Measurements from ENCODE around the gene RPLP2. TPM values are rescaled to one million over a fixed set of nuclear protein-coding genes. Genes with fewer than 3 reads are reported as not detected.

RPLP2 gene
- polyA plus RNA-seq, 1 of the 3 experiments (the other 2 are of a cell fraction): 799 TPM

GRCh38 chr11:858053-858761 lies 48.4 kb downstream of the RPLP2 start:
- Histone ChIP-seq H3K4me3 (ENCODE audit: low read depth in 2 of 2, low read length in 1 of 2) (0 out of 4 replicates have a peak overlapping the region, but pooled peaks of 1 of the 2 experiments have one; percentile 49), H3K27ac (ENCODE audit: low read depth in 2 of 2, low read length in 1 of 2) (no peak overlapping the region; a peak in 1 of 4 replicates), H3K9ac (no peak overlapping the region), H4K20me1 (ENCODE audit: insufficient read depth) (peaks cover 68% of the 10 kb centered on the region), H3F3A (replicated peaks; ENCODE audit: insufficient read depth) (no peaks in the 10 kb centered on the region), H3K9me2 (no peaks in the 10 kb centered on the region), H3K9me3 (no peaks in the 10 kb centered on the region), H3K4me1 (ENCODE audit: control insufficient read depth in 1 of 2, insufficient read depth in 2 of 2, low read depth in 1 of 2, low read length in 1 of 2) (peaks cover 10 to 81% of the 10 kb centered on the region in 2 experiments; a peak in 2 of 4 replicates), H3K4me2 (no peak overlapping the region), H3K79me2 (ENCODE audit: insufficient read depth) (peaks cover 10% of the 10 kb centered on the region; the same call in 1 of the 2 replicates), H3K27me3 (ENCODE audit: insufficient read depth) (no peaks in the 10 kb centered on the region), H2AFZ (ENCODE audit: low read depth) (no peak overlapping the region), H3K36me3 (replicated peaks in 1 of 2; ENCODE audit: control insufficient read depth in 1 of 2, insufficient read depth in 2 of 2, low read length in 1 of 2) (peaks cover 0 to 3% of the 10 kb centered on the region in 2 experiments)
- WGBS (ENCODE audit: low lambda C conversion rate): 90% methylated on average over 20 of the region's 27 CpGs
- ChIA-PET POLR2A (interaction anchor here (1.2 to 2.5 kb wide), 3 partner anchors 36 to 196 kb away, joined by 3 to 8 read pairs (median 5); partner anchors contain the start of gene PNPLA2), CTCF (interaction anchor here (0.7 to 3.5 kb wide), 4 partner anchors 10 to 67 kb away, joined by 3 to 24 read pairs (median 3); no protein-coding TSS in a partner anchor)
- TF ChIP-seq CTCF (IDR thresholded peaks at IDR 0.05) (no peak), REST (IDR thresholded peaks at IDR 0.05; ENCODE audit: low read depth, low read length) (peak; percentile 58; the same call in 1 of the 2 replicates), FOSL2 (IDR thresholded peaks at IDR 0.05; ENCODE audit: borderline replicate concordance, low read depth) (no peak)
- DNase-seq: no peak

GRCh38 chr11:858762-859339 lies 49.1 kb downstream of the RPLP2 start:
- H3K9me2 ChIP-seq: no peaks in the 10 kb centered on the region
- no peak overlapping the region for H2AFZ ChIP-seq (ENCODE audit: low read depth)
- H3K9ac ChIP-seq: no peak overlapping the region
- peaks cover 61% of the 10 kb centered on the region for H4K20me1 ChIP-seq (ENCODE audit: insufficient read depth)
- no peak overlapping the region; a peak in 1 of 4 replicates for H3K27ac ChIP-seq (ENCODE audit: low read depth in 2 of 2, low read length in 1 of 2)
- peak overlapping the region in 1 of 2 experiments; percentile 49; a peak in 2 of 4 replicates for H3K4me3 ChIP-seq (ENCODE audit: low read depth in 2 of 2, low read length in 1 of 2)
- 0 out of 2 replicates have a peak overlapping the region, but pooled peaks have one; percentile 11 for H3K4me2 ChIP-seq
- TF ChIP-seq EZH2phosphoT487 (IDR thresholded peaks at IDR 0.05; ENCODE audit: borderline replicate concordance, low read depth) (no peak), GATA2 (CRISPR knock-in tag; IDR thresholded peaks at IDR 0.05) (no peak), YY1 (IDR thresholded peaks at IDR 0.05; ENCODE audit: low read depth) (no peak)
- ChIA-PET POLR2A (interaction anchor here (0.6 to 2.5 kb wide), 8 partner anchors 11 to 195 kb away, joined by 3 to 8 read pairs (median 4); partner anchors contain the start of genes PNPLA2 and RPLP2), CTCF (interaction anchor here (0.7 to 4.0 kb wide), 9 partner anchors 11 to 192 kb away, joined by 3 to 24 read pairs (median 3); no protein-coding TSS in a partner anchor)
- H3K27me3 ChIP-seq (ENCODE audit: insufficient read depth): no peaks in the 10 kb centered on the region
- peaks cover 10 to 83% of the 10 kb centered on the region in 2 experiments; a peak in 2 of 4 replicates for H3K4me1 ChIP-seq (ENCODE audit: control insufficient read depth in 1 of 2, insufficient read depth in 2 of 2, low read depth in 1 of 2, low read length in 1 of 2)
- 77% methylated on average over 35 of the region's 37 CpGs for WGBS (ENCODE audit: low lambda C conversion rate)
- H3K79me2 ChIP-seq (ENCODE audit: insufficient read depth): peaks cover 10% of the 10 kb centered on the region; the same call in 1 of the 2 replicates
- DNase-seq: no peak
- no peaks in the 10 kb centered on the region for H3F3A ChIP-seq (replicated peaks; ENCODE audit: insufficient read depth)
- H3K36me3 ChIP-seq (replicated peaks in 1 of 2; ENCODE audit: control insufficient read depth in 1 of 2, insufficient read depth in 2 of 2, low read length in 1 of 2): peaks cover 0 to 4% of the 10 kb centered on the region in 2 experiments
- no peaks in the 10 kb centered on the region for H3K9me3 ChIP-seq
